ENCODE measurements around the gene SSB. TPM values are rescaled to one million over a fixed set of nuclear protein-coding genes. Genes with fewer than 3 reads are reported as not detected.

The SSB gene
- total and polyA plus RNA-seq, 3 donors from 2014 or later, result 18.0 to 67.2 (median 56.5) TPM

GRCh38 chr2:169771021-169771420, 27.6 kb upstream of the SSB start:
- intact Hi-C loops (cut with DNase I; ENCODE audit: low total_unique reads), result no loop called here
- Histone ChIP-seq H3K4me3 (no peak overlapping the region), H3K36me3 (ENCODE audit: low read depth, missing control alignments) (no peaks in the 10 kb centered on the region), H3K27me3 (no peaks in the 10 kb centered on the region), H3K9me3 (no peaks in the 10 kb centered on the region), H3K4me1 (no peaks in the 10 kb centered on the region), H3K27ac (no peak overlapping the region)
- DNase-seq, result no peak
- WGBS, 2 donors, result 84 to 93% methylated on average over 5 of the region's 5 CpGs
- TF ChIP-seq CTCF (IDR thresholded peaks at IDR 0.05), result no peak
- TF ChIP-seq POLR2A (IDR thresholded peaks at IDR 0.05), result no peak

- H3K36me3 ChIP-seq (ENCODE audit: low read depth, missing control alignments), result no peaks in the 10 kb centered on the region
- no peak for TF ChIP-seq POLR2A (IDR thresholded peaks at IDR 0.05)
- no peak for TF ChIP-seq CTCF (IDR thresholded peaks at IDR 0.05)
- 100% methylated on average over 2 of the region's 2 CpGs for WGBS, 2 donors
- no peak overlapping the region for H3K27ac ChIP-seq
- H3K27me3 ChIP-seq, result no peaks in the 10 kb centered on the region
- no peaks in the 10 kb centered on the region for H3K4me1 ChIP-seq
- H3K9me3 ChIP-seq, result no peaks in the 10 kb centered on the region
- no peak for DNase-seq
- intact Hi-C loops (cut with DNase I; ENCODE audit: low total_unique reads), result no loop called here
- H3K4me3 ChIP-seq, result no peak overlapping the region
Measured at GRCh38 chr2:169771612-169772011, 27.1 kb upstream of the SSB start.

GRCh38 chr2:169772651-169773050, 26.0 kb upstream of the SSB start:
- no peaks in the 10 kb centered on the region for H3K27me3 ChIP-seq
- 91 to 100% methylated on average over 2 of the region's 2 CpGs for WGBS, 2 donors
- H3K36me3 ChIP-seq (ENCODE audit: low read depth, missing control alignments), result no peaks in the 10 kb centered on the region
- intact Hi-C loops (cut with DNase I; ENCODE audit: low total_unique reads), result no loop called here
- H3K4me3 ChIP-seq, result no peak overlapping the region
- no peaks in the 10 kb centered on the region for H3K4me1 ChIP-seq
- no peak for DNase-seq
- no peak overlapping the region for H3K27ac ChIP-seq
- TF ChIP-seq CTCF (IDR thresholded peaks at IDR 0.05) (no peak), POLR2A (IDR thresholded peaks at IDR 0.05) (no peak)
- H3K9me3 ChIP-seq, result no peaks in the 10 kb centered on the region

DNA sequence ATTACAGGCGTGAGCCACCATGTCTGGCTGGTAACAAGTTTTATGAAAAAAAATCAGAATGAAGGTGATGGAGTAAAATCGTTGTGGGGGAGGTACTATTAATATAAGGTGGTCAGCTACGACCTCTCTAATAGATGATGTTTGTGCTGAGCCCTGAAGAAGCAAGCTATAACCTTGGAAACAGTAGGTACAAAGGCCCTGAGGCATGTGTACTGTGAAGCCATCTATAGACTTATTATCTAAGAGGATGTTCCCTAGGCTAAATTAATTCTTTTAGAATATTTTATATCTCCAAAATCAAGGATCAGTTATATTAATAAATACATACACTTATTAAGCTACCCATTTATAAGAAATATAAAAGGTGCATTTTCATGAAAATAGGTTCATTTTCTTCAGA, 23.3 kb upstream of the SSB start:
- H3K36me3 ChIP-seq (ENCODE audit: low read depth, missing control alignments), result no peaks in the 10 kb centered on the region
- WGBS, 2 donors, result 87 to 91% methylated on average over 3 of the region's 3 CpGs
- no peak overlapping the region for H3K27ac ChIP-seq
- intact Hi-C loops (cut with DNase I; ENCODE audit: low total_unique reads), result no loop called here
- no peak for DNase-seq
- H3K27me3 ChIP-seq, result no peaks in the 10 kb centered on the region
- no peak overlapping the region for H3K4me3 ChIP-seq
- no peaks in the 10 kb centered on the region for H3K4me1 ChIP-seq
- no peaks in the 10 kb centered on the region for H3K9me3 ChIP-seq
- no peak for TF ChIP-seq CTCF (IDR thresholded peaks at IDR 0.05)
- TF ChIP-seq POLR2A (IDR thresholded peaks at IDR 0.05), result no peak

DNA sequence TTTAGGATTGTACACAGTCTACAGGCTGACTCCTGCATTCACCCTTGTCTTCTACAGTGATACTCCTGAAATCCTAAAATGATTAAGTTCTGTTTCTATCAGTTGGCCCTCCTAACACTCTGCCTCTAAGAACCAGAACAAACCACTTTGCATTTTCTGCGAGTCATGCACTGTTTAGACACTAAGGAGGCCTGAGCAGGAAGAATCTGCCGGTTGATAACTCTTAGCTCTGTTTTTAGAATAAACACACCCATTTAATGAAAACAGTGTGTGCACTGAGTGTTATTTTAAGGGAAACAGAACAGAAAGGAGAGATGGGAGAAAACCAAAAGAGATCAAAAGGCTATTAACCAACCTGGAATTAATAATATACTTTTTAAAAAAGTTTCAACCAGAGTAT, 22.9 kb upstream of the SSB start:
- H3K36me3 ChIP-seq (ENCODE audit: low read depth, missing control alignments), result no peaks in the 10 kb centered on the region
- TF ChIP-seq CTCF (IDR thresholded peaks at IDR 0.05) (no peak), POLR2A (IDR thresholded peaks at IDR 0.05) (no peak)
- no peaks in the 10 kb centered on the region for H3K4me1 ChIP-seq
- WGBS, 2 donors, result 24 to 30% methylated on average over 2 of the region's 2 CpGs
- intact Hi-C loops (cut with DNase I; ENCODE audit: low total_unique reads), result no loop called here
- H3K27me3 ChIP-seq, result no peaks in the 10 kb centered on the region
- DNase-seq, result no peak
- H3K27ac ChIP-seq, result no peak overlapping the region
- H3K9me3 ChIP-seq, result no peaks in the 10 kb centered on the region
- no peak overlapping the region for H3K4me3 ChIP-seq

Measured in testis (tissue), 3 donors.